GM19023 (cell line): ENCODE data around the gene CCNH.

ENCODE experiments used
- ATAC-seq: cut with Tn5 transposase; IDR thresholded peaks from one replicate; pipeline ENCODE4 v1.9.1; 2021; ENCODE audit warnings: mild to moderate bottlenecking, moderate library complexity; ENCODE audit not compliant: unreplicated experiment

CCNH gene

GRCh38 chr5:87361536-87362213 is 51.1 kb downstream of the CCNH start:
- ATAC-seq = no peak

- ATAC-seq = no peak
Observed at GRCh38 chr5:87361031-87361445, 51.7 kb downstream of the CCNH start.

DNA sequence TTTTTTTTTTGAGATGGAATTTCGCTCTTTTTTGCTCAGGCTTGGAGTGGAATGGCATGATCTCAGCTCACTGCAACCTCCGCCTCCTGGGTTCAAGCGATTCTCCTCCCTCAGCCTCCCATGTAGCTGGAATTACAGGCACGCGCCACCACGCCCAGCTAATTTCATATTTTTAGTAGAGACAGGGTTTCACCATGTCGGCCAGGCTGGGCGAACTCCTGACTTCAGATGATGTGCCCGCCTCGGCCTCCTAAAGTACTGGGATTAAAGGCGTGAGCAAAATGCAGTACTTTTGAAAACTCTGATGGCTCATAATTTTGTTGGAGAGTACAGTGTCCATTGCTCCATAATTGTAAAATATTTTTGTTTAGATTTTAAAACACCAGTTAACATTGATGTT is 52.6 kb downstream of the CCNH start:
- ATAC-seq = no peak

DNA sequence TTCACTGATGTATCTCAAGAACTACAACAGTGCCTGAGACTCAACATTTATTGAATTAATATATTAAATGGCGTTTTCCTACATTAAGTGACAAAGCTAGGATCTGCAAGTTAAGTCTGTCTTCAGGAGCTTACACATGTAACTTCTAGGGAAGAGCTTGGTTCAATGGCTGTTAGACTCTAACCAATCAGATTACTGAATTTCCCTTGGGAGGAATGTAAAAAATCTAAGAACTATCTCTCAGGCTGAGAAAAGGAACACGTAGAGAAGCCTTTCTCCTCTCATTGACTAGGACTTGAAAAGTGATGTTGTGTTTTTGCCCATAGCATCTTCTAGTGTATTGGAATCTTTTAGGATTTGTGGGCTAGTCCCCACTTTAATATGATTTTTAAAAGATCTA is 53.6 kb downstream of the CCNH start:
- no peak for ATAC-seq

DNA sequence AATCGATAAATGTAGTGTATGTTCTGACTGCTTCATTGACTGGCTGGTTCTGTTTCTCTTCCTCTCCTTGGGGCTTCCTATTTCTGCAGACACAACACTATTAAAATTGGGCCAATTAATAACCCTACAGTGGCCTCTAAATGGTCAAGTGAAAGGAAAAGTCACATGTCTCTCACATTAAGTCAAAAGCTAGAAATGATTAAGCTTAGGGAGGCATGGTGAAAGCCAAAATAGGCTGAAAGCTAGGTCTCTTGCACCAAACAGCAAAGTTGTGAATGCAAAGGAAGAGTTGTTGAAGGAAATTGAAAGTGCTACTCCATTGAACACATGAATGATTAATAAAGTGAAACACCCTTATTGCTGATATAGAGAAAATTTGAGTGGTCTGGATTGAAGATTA is 58.2 kb downstream of the CCNH start:
- peak; percentile 77 for ATAC-seq

DNA sequence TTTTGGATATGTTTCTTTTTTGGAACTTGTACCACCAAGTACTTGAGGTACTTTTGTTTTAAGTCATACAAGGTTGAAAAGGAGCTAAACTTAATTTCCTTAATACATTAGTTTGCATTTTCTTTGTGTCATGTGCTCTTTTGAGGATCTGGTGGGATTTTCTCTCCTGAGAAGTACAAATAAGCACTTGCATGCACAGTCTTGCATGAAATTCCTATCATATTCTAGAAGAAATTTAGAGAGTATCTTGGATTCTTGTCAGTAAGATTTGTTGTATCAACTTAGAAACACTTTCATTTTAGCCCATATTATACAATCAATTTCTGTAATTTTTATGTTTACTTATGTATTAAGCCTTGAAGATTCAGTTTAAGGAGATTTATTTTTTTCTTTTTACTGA is 64.9 kb downstream of the CCNH start:
- ATAC-seq = no peak

DNA sequence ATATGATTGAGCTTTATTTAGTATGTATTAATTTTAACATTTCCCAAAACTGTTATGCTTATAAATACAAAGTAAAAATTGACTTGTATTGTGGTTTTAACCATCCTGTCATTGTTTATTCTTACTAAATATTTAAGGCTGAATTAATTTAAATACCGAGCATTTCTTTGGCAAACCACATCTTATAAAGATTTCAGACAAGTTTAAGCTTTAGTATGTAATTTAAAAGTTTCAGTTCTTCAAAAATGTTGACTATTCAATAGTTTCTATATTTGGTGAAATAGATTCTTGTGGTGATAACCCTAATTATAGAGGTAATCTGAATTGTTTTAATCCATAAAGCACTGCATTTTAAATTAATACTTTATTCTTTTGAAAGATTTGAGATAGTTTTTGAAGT is 65.5 kb downstream of the CCNH start:
- ATAC-seq = no peak
